GM11168 (cell line): ENCODE results near the gene ZNRF3.
"Not testable (repeated sequence)": the region's sequence is repeated elsewhere in the genome, so short reads cannot be mapped to it uniquely, and the experiment has no call there.

ENCODE experiments used
- in situ Hi-C: fragments of 300-500 bp; cut with MboI; formaldehyde crosslinking; loops from one replicate; pipeline ENCODE4 v1.12.0; 2022; ENCODE audit warnings: low sequenced_read_pairs; ENCODE audit not compliant: unreplicated experiment

ZNRF3 gene

GRCh38 chr22:29078036-29078868, 194.9 kb downstream of the ZNRF3 start:
- in situ Hi-C loops: no loop called here

DNA sequence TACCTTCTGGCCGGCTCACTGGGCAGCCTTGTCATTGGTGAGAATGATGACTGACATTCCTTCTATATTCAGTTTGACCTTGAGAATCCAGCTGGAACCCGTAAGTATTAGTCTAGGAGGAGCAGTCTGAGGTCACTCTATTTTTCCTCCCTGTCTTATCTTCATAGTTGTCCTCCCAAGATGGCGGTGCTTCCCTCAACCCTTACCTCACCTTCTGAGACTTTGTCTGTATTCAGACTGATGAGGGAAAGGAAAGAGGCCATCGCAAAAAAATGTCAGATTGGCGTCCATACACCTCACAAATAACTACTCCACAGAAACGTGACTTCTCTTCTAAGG, 195.5 kb downstream of the ZNRF3 start:
- in situ Hi-C loops: no loop called here

DNA sequence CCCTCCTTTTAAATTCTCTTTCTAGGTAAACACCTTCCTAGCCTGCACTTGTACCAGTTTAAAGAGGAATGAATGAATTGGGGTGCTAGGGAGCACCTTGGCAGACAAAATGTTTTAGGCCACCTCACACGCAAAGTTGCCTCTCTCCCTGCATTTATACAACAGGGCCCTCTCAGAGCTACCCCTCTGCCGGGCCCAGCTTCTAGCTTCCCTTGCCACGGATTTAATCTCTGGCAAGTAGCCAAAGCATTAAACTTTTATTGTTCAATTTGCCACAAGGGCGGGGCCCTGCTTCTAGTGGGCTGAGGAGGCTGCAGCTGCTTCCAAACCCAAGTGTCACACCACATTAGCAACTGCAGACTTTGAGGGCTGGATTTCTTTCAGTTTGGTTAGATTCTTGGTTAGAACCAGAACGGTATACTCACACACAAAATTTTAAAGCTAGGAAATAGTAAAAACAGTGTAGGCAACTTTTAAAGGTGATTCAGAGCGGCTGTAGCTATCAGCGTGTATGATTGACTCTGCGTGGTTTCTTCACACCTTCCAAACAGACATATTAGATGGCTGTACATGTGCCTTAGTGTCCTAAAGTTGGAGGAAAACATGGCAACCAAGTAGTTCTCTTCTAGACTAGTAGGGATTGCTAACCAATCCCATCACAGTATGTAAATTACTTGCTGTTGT, 196.0 kb downstream of the ZNRF3 start:
- in situ Hi-C loops: no loop called here

GRCh38 chr22:29080106-29080975, 197.0 kb downstream of the ZNRF3 start:
- in situ Hi-C loops: no loop called here

GRCh38 chr22:29081517-29082236, 198.3 kb downstream of the ZNRF3 start:
- in situ Hi-C loops: no loop called here

GRCh38 chr22:29082826-29083545, 199.6 kb downstream of the ZNRF3 start:
- in situ Hi-C loops: no loop called here

DNA sequence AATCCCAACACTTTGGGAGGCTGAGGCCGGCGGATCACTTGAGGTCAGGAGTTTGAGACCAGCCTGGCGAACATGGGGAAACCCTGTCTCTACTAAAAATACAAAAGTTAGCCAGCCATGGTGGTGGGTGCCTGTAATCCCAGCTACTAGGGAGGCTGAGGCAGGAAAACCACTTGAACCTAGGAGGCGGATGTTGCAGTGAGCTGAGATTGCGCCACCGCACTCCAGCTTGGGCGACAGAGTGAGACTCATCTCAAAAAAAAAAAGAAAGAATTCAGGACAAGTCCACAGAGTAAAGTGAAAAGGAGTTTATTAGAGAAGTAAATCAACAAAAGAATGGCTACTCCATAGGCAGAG, 200.2 kb downstream of the ZNRF3 start:
- in situ Hi-C loops: not testable (repeated sequence)

DNA sequence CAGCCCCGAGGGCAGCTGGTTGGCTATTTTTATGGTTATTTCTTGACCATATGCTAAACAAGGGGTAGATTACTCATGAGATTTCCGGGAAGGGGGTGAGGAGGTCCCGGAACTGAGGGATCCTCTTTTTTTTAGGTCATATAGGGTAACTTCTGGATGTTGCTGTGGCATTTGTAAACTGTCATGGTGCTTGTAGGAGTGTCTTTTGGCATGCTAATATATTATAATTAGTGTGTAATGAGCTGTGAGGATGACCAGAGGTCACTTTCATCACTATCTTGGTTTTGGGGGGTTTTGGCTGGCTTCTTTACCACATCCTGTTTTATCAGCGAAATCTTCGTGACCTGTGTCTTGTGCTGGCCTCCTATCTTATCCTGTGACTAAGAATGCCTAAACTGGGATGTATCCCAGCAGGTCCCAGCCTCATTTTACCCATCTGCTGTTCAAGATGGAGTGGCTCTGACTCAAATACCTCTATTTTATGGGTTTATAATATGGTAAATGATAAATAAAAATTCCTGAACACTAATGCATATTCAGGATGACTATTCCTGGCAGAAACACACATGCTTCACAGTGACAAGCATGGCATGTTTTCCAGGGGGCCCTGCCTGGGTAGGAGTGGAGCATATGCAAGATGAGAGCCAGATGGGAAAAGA, 200.7 kb downstream of the ZNRF3 start:
- in situ Hi-C loops: no loop called here

DNA sequence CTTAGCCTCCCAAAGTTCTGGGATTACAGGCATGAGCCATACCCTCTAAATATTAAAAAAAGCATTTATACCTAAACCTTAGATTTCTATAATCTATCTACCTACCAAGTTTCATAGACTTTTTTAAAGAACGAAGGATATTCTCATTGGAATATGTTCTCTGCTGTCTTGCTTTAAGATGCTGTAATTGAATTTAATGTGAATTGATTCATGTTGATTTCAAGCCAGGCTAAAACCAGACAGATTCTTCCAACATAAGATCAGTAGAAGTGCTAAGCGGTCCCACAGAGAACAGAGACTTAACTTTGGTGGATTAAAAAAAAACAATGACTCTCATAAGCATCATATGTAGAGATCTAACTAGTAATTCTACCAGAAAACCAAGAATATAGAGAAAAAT, 203.6 kb downstream of the ZNRF3 start:
- in situ Hi-C loops: no loop called here

DNA sequence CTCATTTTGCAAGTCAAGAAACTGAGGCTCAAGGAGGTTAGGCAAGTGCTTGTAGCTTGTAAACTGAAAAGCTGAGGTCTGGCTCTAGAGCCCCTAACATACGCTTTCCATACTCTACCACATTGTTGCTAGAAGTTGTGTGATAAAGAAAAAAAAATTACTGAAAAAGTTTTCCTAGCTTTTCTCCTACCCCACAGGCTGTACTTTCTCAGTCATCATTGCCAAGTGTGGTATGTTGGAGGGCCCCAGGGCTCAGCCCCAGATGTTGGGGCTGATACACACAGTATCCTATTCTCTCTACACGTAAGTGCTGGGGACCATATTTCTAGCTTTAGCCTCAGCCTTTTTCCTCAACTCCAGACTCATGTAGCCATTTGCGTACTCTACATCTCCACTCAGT, 205.4 kb downstream of the ZNRF3 start:
- in situ Hi-C loops: no loop called here

DNA sequence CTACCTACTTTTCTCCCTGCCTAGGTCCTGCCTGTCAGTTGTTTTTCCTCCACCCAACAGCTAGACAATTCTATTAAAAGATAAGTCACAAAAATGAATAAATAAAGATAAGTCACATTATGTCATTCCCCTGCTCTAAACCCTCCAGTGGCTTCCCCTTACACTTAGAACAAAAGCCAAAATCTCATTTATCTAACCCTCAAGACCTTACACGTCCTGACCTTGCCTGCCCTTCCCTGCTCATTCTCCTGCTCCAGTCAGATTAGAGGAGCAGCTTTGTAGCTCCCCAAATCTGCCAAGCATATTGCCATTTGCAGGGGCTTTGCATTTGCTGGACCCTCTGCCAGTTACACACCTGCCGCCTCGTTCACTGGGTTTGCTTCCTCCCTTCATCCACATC, 206.1 kb downstream of the ZNRF3 start:
- in situ Hi-C loops: no loop called here

DNA sequence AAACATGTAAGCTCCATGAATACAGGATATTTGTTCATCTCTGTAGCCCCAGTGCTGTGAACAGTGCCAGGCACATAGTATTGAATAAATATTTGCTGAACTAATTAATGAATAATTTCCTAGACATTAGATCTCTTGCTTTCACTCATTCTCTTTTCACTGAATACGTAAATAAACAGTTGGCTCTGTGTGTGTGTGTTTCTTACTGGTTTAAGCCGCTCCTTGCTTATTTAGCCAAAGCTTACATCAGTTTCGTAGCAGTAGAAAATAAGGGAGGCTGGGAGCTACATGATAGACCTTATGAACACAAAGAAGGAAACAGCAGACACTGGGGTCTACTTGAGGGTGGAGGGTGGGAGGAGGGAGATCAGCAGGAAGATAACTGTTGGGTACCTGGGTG, 206.7 kb downstream of the ZNRF3 start:
- in situ Hi-C loops: no loop called here

GRCh38 chr22:29092243-29092642, 208.9 kb downstream of the ZNRF3 start:
- in situ Hi-C loops: no loop called here

GRCh38 chr22:29093030-29093429, 209.7 kb downstream of the ZNRF3 start:
- in situ Hi-C loops: no loop called here

DNA sequence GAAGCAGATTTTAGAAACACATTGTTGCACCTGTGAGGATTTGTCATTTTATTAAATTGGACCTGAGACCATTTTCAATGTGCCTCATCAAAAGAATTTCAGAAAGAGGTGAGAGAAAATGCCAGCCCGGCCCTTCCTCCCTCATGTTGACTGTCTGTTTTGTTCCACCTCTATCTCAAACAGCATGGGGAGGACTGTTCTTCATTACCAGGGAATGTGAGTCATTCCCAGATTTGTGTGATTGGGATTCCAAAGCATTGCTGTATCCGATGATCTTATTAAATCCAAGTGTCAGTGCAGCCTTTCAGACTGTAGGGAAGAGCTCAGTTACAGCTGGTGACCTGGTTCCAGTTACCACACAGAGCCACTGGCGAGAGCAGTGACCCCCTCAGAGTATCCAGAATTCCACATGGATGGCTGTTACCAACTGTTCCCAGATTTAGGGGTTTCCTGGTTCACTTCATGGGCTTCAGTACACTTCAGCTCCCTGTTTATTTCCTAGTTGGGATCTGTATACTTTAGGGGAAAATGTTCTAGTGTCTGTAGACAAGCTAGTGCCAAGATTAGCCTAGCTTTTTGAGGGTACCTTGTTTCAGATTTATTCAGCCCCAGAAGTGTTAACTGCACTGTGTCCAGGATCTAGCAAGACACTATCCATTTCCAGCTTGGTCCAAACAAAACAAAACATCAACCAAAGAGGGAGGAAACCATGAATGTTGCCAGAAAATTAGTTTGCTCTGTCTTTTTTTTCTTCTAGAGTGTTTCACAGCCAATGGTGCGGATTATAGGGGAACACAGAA, 210.3 kb downstream of the ZNRF3 start:
- in situ Hi-C loops: no loop called here

- in situ Hi-C loops: no loop called here
Observed at GRCh38 chr22:29095459-29095858, 212.1 kb downstream of the ZNRF3 start.

- in situ Hi-C loops: no loop called here
Observed at GRCh38 chr22:29096736-29097669, 213.6 kb downstream of the ZNRF3 start.
